Astrocyte (in vitro differentiated cells and primary cell): ENCODE measurements around the gene EEA1.

ENCODE experiments used
- EZH2 ChIP-seq: IDR thresholded peaks from 2 replicates; pipeline ENCODE4 v1.6.1; 2012; ENCODE audit warnings: mild to moderate bottlenecking, low read length, inconsistent platforms; ENCODE audit not compliant: insufficient read depth
- TF ChIP-seq, protein P1 (sequence below): IDR thresholded peaks from 2 replicates; pipeline ENCODE4 v1.5.1; 2011; ENCODE audit warnings: low read depth, mild to moderate bottlenecking, inconsistent platforms, low read length, moderate library complexity; ENCODE audit not compliant: insufficient read depth

DNA sequence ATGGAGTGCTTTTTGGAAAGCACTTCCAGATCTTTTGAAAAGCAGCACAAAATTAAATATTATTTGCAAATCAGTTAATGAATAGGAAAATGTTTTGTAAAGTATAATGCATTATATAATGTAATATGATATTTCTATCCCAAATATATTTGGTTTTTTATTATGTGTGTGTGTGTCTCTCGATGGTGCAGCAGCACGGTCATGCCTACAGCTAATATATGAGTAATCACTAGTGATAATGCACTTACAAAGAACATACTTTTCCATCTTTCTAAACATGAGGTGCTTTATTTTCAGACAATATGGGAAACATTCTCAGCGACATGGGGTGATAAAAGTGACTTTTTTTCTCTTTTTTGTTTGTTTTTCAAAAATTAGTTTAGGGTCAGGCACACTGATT is 1.3 kb upstream of the EEA1 start:
- TF ChIP-seq, protein P1, sequence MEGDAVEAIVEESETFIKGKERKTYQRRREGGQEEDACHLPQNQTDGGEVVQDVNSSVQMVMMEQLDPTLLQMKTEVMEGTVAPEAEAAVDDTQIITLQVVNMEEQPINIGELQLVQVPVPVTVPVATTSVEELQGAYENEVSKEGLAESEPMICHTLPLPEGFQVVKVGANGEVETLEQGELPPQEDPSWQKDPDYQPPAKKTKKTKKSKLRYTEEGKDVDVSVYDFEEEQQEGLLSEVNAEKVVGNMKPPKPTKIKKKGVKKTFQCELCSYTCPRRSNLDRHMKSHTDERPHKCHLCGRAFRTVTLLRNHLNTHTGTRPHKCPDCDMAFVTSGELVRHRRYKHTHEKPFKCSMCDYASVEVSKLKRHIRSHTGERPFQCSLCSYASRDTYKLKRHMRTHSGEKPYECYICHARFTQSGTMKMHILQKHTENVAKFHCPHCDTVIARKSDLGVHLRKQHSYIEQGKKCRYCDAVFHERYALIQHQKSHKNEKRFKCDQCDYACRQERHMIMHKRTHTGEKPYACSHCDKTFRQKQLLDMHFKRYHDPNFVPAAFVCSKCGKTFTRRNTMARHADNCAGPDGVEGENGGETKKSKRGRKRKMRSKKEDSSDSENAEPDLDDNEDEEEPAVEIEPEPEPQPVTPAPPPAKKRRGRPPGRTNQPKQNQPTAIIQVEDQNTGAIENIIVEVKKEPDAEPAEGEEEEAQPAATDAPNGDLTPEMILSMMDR = no peak
- TF ChIP-seq EZH2 = no peak
